Endothelial cell of umbilical vein (primary cell): ENCODE results near the gene PLS1. TPM values are rescaled to one million over a fixed set of nuclear protein-coding genes. Genes with fewer than 3 reads are reported as not detected.

Experiments
- BruUV-seq: library from RNA; stranded (reverse); fragments of 400-500 nt; replicated peaks from 2 replicates; lab custom pipeline; 2021; lab: Mats Ljungman, UMichigan
- CTCF ChIA-PET: fragments of 300-600, 350-600 bp; sonication (Branson Sonifier 250); formaldehyde crosslinking; loops from one replicate; lab custom pipeline; 2021; ENCODE audit warnings: antibody characterized with exemption, inconsistent platforms; lab: Charles Lee
- POLR2A ChIA-PET: fragments of 300-600, 350-600 bp; sonication (Branson Sonifier 250); formaldehyde crosslinking; loops from one replicate; lab custom pipeline; 2021; ENCODE audit warnings: antibody characterized with exemption, inconsistent platforms; lab: Charles Lee
- DNase-seq: peaks from one replicate; pipeline ENCODE4 v3.0.0-alpha.2; 2011; ENCODE audit warnings: low read depth, low spot score
- FAIRE-seq: peaks from 2 replicates; lab custom pipeline; 2011; peaks lifted over from hg19 to GRCh38; lab: Jason Lieb, UNC
- H2AFZ ChIP-seq: 2 replicates; pipeline ENCODE4 v1.6.0; 2012; ENCODE audit warnings: low read depth, low read length, control low read depth, inconsistent platforms
- H3K27ac ChIP-seq: 2 replicates; pipeline ENCODE4 v1.5.1; 2011; ENCODE audit warnings: low read depth, mild to moderate bottlenecking, control low read depth, low read length, moderate library complexity; ENCODE audit not compliant: insufficient read depth
- H3K27me3 ChIP-seq, 2 experiments: 2 replicates each; pipeline versions ENCODE4 v1.6.0 to v1.6.1; 2011; ENCODE audit warnings: low read length in 2 of 2, mixed read lengths in 1 of 2; ENCODE audit not compliant: control insufficient read depth in 2 of 2, insufficient read depth in 2 of 2
- H3K36me3 ChIP-seq, 2 experiments: 2 replicates in 1 of 2; 3 replicates in 1 of 2; pipeline ENCODE4 v1.5.1; 2011; ENCODE audit warnings: low read length in 2 of 2, mild to moderate bottlenecking in 1 of 2, moderate library complexity in 1 of 2; ENCODE audit not compliant: control insufficient read depth in 2 of 2, insufficient read depth in 2 of 2; ENCODE audit errors: extremely low read depth in 1 of 2
- H3K4me1 ChIP-seq: 3 replicates; pipeline ENCODE4 v1.5.1; 2011; ENCODE audit warnings: mild to moderate bottlenecking, low read length; ENCODE audit not compliant: control insufficient read depth, insufficient read depth; ENCODE audit errors: extremely low read depth
- H3K4me2 ChIP-seq: 2 replicates; pipeline ENCODE4 v1.6.1; 2011; ENCODE audit warnings: low read length, control low read depth, mixed read lengths; ENCODE audit not compliant: insufficient read depth
- H3K4me3 ChIP-seq, 3 experiments: fragments of 200-600 bp in 1 of 3; sonication (generic), shearing (Covaris generic) in 1 of 3; replicated peaks in 1 of 3; 2 replicates each; pipeline ENCODE4 v1.5.1; 2011 to 2016; ENCODE audit warnings: control low read depth in 3 of 3, low read length in 3 of 3, mild to moderate bottlenecking in 2 of 3, inconsistent platforms in 1 of 3, low read depth in 1 of 3, moderate library complexity in 1 of 3; ENCODE audit not compliant: insufficient read depth in 1 of 3
- H3K79me2 ChIP-seq: 2 replicates; pipeline ENCODE4 v1.6.0; 2012; ENCODE audit warnings: low read length, inconsistent platforms; ENCODE audit not compliant: control insufficient read depth, insufficient read depth
- H3K9ac ChIP-seq: replicated peaks from 2 replicates; pipeline ENCODE3; 2011; ENCODE audit warnings: low read length, control low read depth; ENCODE audit not compliant: insufficient read depth; ENCODE audit errors: extremely low read depth
- H3K9me1 ChIP-seq: replicated peaks from 3 replicates; pipeline ENCODE4 v1.6.0; 2011; ENCODE audit warnings: mild to moderate bottlenecking, low read length; ENCODE audit not compliant: control insufficient read depth, insufficient read depth; ENCODE audit errors: extremely low read depth
- H3K9me3 ChIP-seq: replicated peaks from 2 replicates; pipeline ENCODE4 v1.5.1; 2012; ENCODE audit warnings: low read length, inconsistent platforms; ENCODE audit not compliant: control insufficient read depth, insufficient read depth
- H4K20me1 ChIP-seq: replicated peaks from 2 replicates; pipeline ENCODE3; 2011; ENCODE audit warnings: mild to moderate bottlenecking, low read length; ENCODE audit not compliant: control insufficient read depth, insufficient read depth; ENCODE audit errors: extremely low read depth
- EZH2 ChIP-seq: IDR thresholded peaks from 2 replicates; pipeline ENCODE4 v1.6.1; 2012; ENCODE audit warnings: borderline replicate concordance, low read depth, mild to moderate bottlenecking, moderate library complexity, low read length, inconsistent platforms; ENCODE audit not compliant: severe bottlenecking
- FOS ChIP-seq: IDR thresholded peaks from 2 replicates; pipeline ENCODE4 v1.6.1; 2011; ENCODE audit warnings: mild to moderate bottlenecking, low read length, moderate library complexity, borderline replicate concordance; ENCODE audit not compliant: insufficient read depth
- GATA2 ChIP-seq: IDR thresholded peaks from 2 replicates; pipeline ENCODE4 v1.7.0; 2011; ENCODE audit warnings: low read depth, mild to moderate bottlenecking, moderate library complexity, mixed read lengths, low read length; ENCODE audit not compliant: insufficient read length, insufficient read depth
- MYC ChIP-seq: IDR thresholded peaks from one replicate; pipeline ENCODE4 v1.6.1; 2011; ENCODE audit warnings: mild to moderate bottlenecking, low read depth, low read length
- POLR2AphosphoS5 ChIP-seq: IDR thresholded peaks from 2 replicates; pipeline ENCODE4 v1.6.1; 2012; ENCODE audit warnings: low read depth, mild to moderate bottlenecking, control low read depth, low read length, moderate library complexity; ENCODE audit not compliant: insufficient read depth
- dilution Hi-C: fragments of 300-500 bp; cut with MboI; formaldehyde crosslinking; loops from one replicate; pipeline ENCODE4 v1.15.0; 2019; ENCODE audit warnings: low sequenced_read_pairs; ENCODE audit not compliant: extremely low pct_ligation_motif_present
- intact Hi-C: fragments of 100-400 bp; cut with micrococcal nuclease; formaldehyde crosslinking; loops from one replicate; pipeline ENCODE4 v1.10.0; 2022
- polyA plus RNA-seq, 4 experiments: library from polyadenylated mRNA; depleted of rRNA in 3 of 4; stranded (reverse) in 3 of 4; unstranded in 1 of 4; fragments of >200 nt; gene quantifications; 2 replicates each; pipeline versions ENCODE4 v1.2.1 to v1.2.3, GENCODE V29; 2011 to 2012; ENCODE audit warnings: missing spikeins in 1 of 4
- total RNA-seq: library from RNA; stranded (reverse); gene quantifications from 2 replicates; pipeline ENCODE4 v1.2.3, GENCODE V29; 2021
- TF ChIP-seq, protein P1 (sequence below): IDR thresholded peaks from 2 replicates; pipeline ENCODE4 v1.6.1; 2011; ENCODE audit not compliant: insufficient read depth, insufficient read length
- TF ChIP-seq, protein P2 (sequence below), 2 donors: IDR thresholded peaks; 1 replicate in 1 of 2; 2 replicates in 1 of 2; pipeline ENCODE4 v1.5.1; 2011; ENCODE audit warnings: low read length in 2 of 2, mild to moderate bottlenecking in 2 of 2, moderate library complexity in 2 of 2, control low read depth in 1 of 2, inconsistent platforms in 1 of 2, low read depth in 1 of 2; ENCODE audit not compliant: insufficient read depth in 1 of 2; ENCODE audit errors: extremely low read depth in 1 of 2

PLS1 gene
- total and polyA plus RNA-seq, 2 donors (not counting 3 experiments of a cell fraction or from before 2014, with no cell fraction given) = 0.59 to 1.3 TPM

DNA sequence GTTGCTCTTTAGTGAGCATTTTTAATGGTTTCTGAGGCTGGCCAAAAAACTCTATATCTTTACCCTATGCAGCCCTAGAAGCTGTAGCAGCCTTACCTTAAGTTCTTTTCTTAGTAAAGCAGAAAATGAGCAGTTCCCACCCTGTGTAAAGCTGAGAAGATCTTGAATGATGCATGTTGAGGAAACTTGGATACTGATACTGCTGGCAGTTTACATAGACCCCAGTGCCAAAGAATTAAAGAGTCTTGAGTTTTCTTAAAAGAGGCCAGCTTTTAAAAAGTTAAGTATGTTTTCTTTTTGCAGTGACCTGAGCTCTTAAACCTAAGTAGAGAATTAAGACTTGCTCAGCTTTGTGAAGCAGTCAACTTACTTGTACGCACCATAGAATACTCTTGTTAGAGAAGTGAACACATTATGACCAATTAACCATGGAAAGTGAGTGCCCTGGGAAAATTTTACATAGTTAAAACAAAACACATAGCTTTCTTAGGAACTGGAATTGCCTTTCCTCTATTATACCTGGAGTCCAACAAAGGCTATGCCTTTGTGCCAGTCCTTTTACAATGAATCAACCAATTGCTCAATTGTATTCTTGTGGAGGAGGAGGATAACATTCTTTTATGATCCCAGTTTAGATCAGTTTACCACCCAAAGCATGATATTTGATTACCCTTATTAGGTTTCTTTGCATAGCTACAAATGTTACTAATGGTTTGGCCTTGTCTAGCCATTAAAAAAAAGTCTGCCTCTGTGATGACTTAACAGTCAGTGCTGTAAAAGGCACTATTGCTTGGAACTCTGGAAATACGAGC is 28.4 kb downstream of the PLS1 start:
- H3K9me1 ChIP-seq = no peaks in the 10 kb centered on the region
- H3K4me3 ChIP-seq = no peak overlapping the region
- no TSS peak for BruUV-seq
- H3K79me2 ChIP-seq = no peaks in the 10 kb centered on the region
- peaks cover 1% of the 10 kb centered on the region for H3K4me1 ChIP-seq
- H3K27ac ChIP-seq = no peak overlapping the region
- no peak overlapping the region for H3K9ac ChIP-seq
- H3K36me3 ChIP-seq = no peaks in the 10 kb centered on the region
- CTCF ChIA-PET = interaction anchor here (1.0 to 1.3 kb wide), 3 partner anchors 16 to 38 kb away, joined by 3 read pairs; no protein-coding TSS in a partner anchor
- dilution Hi-C loops = no loop called here
- H2AFZ ChIP-seq = no peak overlapping the region
- FAIRE-seq (no peak), DNase-seq (no peak)
- TF ChIP-seq FOS (no peak), GATA2 (no peak), POLR2AphosphoS5 (no peak), MYC (no peak), EZH2 (no peak)
- TF ChIP-seq, protein P1, sequence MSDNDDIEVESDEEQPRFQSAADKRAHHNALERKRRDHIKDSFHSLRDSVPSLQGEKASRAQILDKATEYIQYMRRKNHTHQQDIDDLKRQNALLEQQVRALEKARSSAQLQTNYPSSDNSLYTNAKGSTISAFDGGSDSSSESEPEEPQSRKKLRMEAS = no peak
- TF ChIP-seq, protein P2, sequence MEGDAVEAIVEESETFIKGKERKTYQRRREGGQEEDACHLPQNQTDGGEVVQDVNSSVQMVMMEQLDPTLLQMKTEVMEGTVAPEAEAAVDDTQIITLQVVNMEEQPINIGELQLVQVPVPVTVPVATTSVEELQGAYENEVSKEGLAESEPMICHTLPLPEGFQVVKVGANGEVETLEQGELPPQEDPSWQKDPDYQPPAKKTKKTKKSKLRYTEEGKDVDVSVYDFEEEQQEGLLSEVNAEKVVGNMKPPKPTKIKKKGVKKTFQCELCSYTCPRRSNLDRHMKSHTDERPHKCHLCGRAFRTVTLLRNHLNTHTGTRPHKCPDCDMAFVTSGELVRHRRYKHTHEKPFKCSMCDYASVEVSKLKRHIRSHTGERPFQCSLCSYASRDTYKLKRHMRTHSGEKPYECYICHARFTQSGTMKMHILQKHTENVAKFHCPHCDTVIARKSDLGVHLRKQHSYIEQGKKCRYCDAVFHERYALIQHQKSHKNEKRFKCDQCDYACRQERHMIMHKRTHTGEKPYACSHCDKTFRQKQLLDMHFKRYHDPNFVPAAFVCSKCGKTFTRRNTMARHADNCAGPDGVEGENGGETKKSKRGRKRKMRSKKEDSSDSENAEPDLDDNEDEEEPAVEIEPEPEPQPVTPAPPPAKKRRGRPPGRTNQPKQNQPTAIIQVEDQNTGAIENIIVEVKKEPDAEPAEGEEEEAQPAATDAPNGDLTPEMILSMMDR (IDR thresholded peaks at IDR 0.05; ENCODE audit: extremely low read depth in 1 of 2, insufficient read depth in 1 of 2, low read depth in 1 of 2, low read length in 2 of 2) = no peak
- POLR2A ChIA-PET = no interaction called here
- no peaks in the 10 kb centered on the region for H4K20me1 ChIP-seq
- no peaks in the 10 kb centered on the region for H3K27me3 ChIP-seq
- no peak overlapping the region for H3K4me2 ChIP-seq
- no peaks in the 10 kb centered on the region for H3K9me3 ChIP-seq
- intact Hi-C loops = no loop called here
